DMS153 (cell line): ENCODE measurements around the gene MYH9.
"Not testable (repeated sequence)": the region's sequence is repeated elsewhere in the genome, so short reads cannot be mapped to it uniquely, and the experiment has no call there.

Source experiments
- DNase-seq: peaks from one replicate; lab custom pipeline; 2025; lab: John Stamatoyannopoulos, UW

MYH9 gene

GRCh38 chr22:36291831-36292740 lies 95.7 kb downstream of the MYH9 start:
- DNase-seq, result no peak

GRCh38 chr22:36290391-36291075 lies 97.2 kb downstream of the MYH9 start:
- not testable (repeated sequence) for DNase-seq

- DNase-seq, result not testable (repeated sequence)
Measured at GRCh38 chr22:36289948-36290371, 97.8 kb downstream of the MYH9 start.

- DNase-seq, result no peak
Measured at GRCh38 chr22:36289406-36289870, 98.3 kb downstream of the MYH9 start.

- no peak for DNase-seq
Measured at GRCh38 chr22:36288571-36289405, 99.0 kb downstream of the MYH9 start.

GRCh38 chr22:36287881-36288515 lies 99.8 kb downstream of the MYH9 start:
- no peak for DNase-seq

GRCh38 chr22:36286096-36286957 lies 101.4 kb downstream of the MYH9 start:
- DNase-seq, result no peak

GRCh38 chr22:36285545-36285944 lies 102.2 kb downstream of the MYH9 start:
- DNase-seq, result no peak

GRCh38 chr22:36285017-36285416 lies 102.8 kb downstream of the MYH9 start:
- no peak for DNase-seq

- no peak for DNase-seq
Measured at GRCh38 chr22:36284171-36284571, 103.6 kb downstream of the MYH9 start.

- DNase-seq, result no peak
Measured at GRCh38 chr22:36282328-36282831, 105.4 kb downstream of the MYH9 start.

- DNase-seq, result no peak
Measured at GRCh38 chr22:36281781-36282327, 105.9 kb downstream of the MYH9 start.

- no peak for DNase-seq
Measured at GRCh38 chr22:36280379-36280778, 107.4 kb downstream of the MYH9 start.

GRCh38 chr22:36279219-36279666 lies 108.5 kb downstream of the MYH9 start:
- no peak for DNase-seq

- no peak for DNase-seq
Measured at GRCh38 chr22:36277482-36278291, 110.1 kb downstream of the MYH9 start.

GRCh38 chr22:36274531-36274930 lies 113.2 kb downstream of the MYH9 start:
- no peak for DNase-seq

- DNase-seq, result not testable (repeated sequence)
Measured at GRCh38 chr22:36271951-36272350, 115.8 kb downstream of the MYH9 start.

GRCh38 chr22:36271231-36271630 lies 116.5 kb downstream of the MYH9 start:
- not testable (repeated sequence) for DNase-seq

GRCh38 chr22:36267896-36268485 lies 119.8 kb downstream of the MYH9 start:
- DNase-seq, result no peak
